Stimulated activated CD4-positive, alpha-beta T cell treated with anti-CD3 and anti-CD28 coated beads, Interleukin-4, amount 100 ng/mL, for 4 hours (primary cell): Measurements from ENCODE around the gene GOLPH3.
"Not testable (repeated sequence)": the region's sequence is repeated elsewhere in the genome, so short reads cannot be mapped to it uniquely, and the experiment has no call there.

Experiments
- DNase-seq, 2 experiments: peaks; one replicate each; pipeline ENCODE4 v3.0.0-alpha.2; 2020

Gene GOLPH3

GRCh38 chr5:32174011-32174870, at the start of gene GOLPH3:
Gene GOLPH3, minus strand, starts transcription at chr5:32174319. Its CDS starts 285 bp downstream, at chr5:32174034.
- DNase-seq, result peak; percentile 88 to 93

GRCh38 chr5:32222723-32223470, 48.8 kb upstream of the GOLPH3 start:
- DNase-seq, result no peak

GRCh38 chr5:32217886-32218396, 43.8 kb upstream of the GOLPH3 start:
- no peak for DNase-seq

GRCh38 chr5:32214344-32214743, 40.2 kb upstream of the GOLPH3 start:
- not testable (repeated sequence) for DNase-seq

GRCh38 chr5:32210151-32210550, 36.0 kb upstream of the GOLPH3 start:
- no peak for DNase-seq

GRCh38 chr5:32208837-32209236, 34.7 kb upstream of the GOLPH3 start:
- not testable (repeated sequence) for DNase-seq

- DNase-seq, result no peak
These were observed 33.2 kb upstream of the GOLPH3 start for GRCh38 chr5:32207355-32207634.

GRCh38 chr5:32206509-32207354, 32.6 kb upstream of the GOLPH3 start:
- DNase-seq, result no peak

- DNase-seq, result no peak
These were observed 31.9 kb upstream of the GOLPH3 start for GRCh38 chr5:32206053-32206452.

GRCh38 chr5:32202394-32202793, 28.3 kb upstream of the GOLPH3 start:
- no peak for DNase-seq

GRCh38 chr5:32201122-32201753, 27.1 kb upstream of the GOLPH3 start:
- no peak for DNase-seq

- no peak for DNase-seq
These were observed 22.9 kb upstream of the GOLPH3 start for GRCh38 chr5:32197032-32197431.

- DNase-seq, result no peak
These were observed 21.1 kb upstream of the GOLPH3 start for GRCh38 chr5:32195265-32195664.

- DNase-seq, result no peak
These were observed 19.5 kb upstream of the GOLPH3 start for GRCh38 chr5:32193591-32193990.

- no peak for DNase-seq
These were observed 16.0 kb upstream of the GOLPH3 start for GRCh38 chr5:32190095-32190494.

- no peak for DNase-seq
These were observed 13.6 kb upstream of the GOLPH3 start for GRCh38 chr5:32187675-32188074.

- no peak for DNase-seq
These were observed 8.4 kb upstream of the GOLPH3 start for GRCh38 chr5:32182463-32183063.

- DNase-seq, result peak; percentile 3 to 7
These were observed 680 bp downstream of the GOLPH3 start for GRCh38 chr5:32173267-32174010.

- DNase-seq, result no peak
These were observed 1.2 kb downstream of the GOLPH3 start for GRCh38 chr5:32172923-32173266.

GRCh38 chr5:32172186-32172911, 1.8 kb downstream of the GOLPH3 start:
- DNase-seq, result peak in 1 of 2 experiments; percentile 7
